ENCODE data around the gene NME4.

GRCh38 chr16:370979-371514, 26.0 kb upstream of the NME4 start:
- TF ChIP-seq CTCF (conservative IDR thresholded peaks at IDR 0.05) (no peak), ZFX (IDR thresholded peaks at IDR 0.05) (no peak)
